ENCODE results near the gene TAS2R5. TPM values are rescaled to one million over a fixed set of nuclear protein-coding genes. Genes with fewer than 3 reads are reported as not detected.

Gene TAS2R5
- total and polyA plus RNA-seq, 2 of the 4 experiments (the other 2 are of a cell fraction): 0.32 to 0.36 TPM

DNA sequence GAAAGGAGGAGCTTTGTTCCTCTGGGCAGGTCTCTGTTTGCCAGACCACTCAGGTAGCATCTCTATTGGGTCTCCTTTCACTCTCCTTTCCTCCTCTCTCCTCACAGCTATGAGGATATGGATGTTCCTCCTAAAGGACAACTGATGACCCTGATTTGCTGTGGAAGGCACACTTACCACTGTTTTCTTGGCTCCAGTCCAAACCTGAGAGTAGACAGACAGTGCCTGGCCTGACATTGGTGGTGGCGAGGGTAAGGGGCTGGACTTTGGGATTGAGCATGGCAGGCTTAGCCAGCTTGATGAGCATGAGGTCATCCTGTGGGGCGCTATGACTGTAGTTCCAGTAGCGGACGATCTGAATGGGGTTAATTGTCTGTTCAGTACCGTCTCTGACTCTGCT, 47.7 kb downstream of the TAS2R5 start:
- Histone ChIP-seq H3K9ac (ENCODE audit: low read depth, low read length) (no peak overlapping the region), H2AK9ac (replicated peaks; ENCODE audit: low read depth, low read length, poor library complexity) (no peak overlapping the region), H3K14ac (replicated peaks; ENCODE audit: low read depth, low read length) (no peak overlapping the region), H3K4me1 (ENCODE audit: control insufficient read depth, insufficient read depth, low read length) (no peaks in the 10 kb centered on the region), H3K27ac (ENCODE audit: insufficient read depth, low read length) (no peak overlapping the region), H3K4me2 (ENCODE audit: low read depth, low read length) (no peak overlapping the region), H2AFZ (replicated peaks; ENCODE audit: low read length, poor library complexity) (no peak overlapping the region), H3K23ac (ENCODE audit: low read depth, low read length) (no peak overlapping the region), H2BK5ac (ENCODE audit: low read depth, low read length, poor library complexity, severe bottlenecking) (no peak overlapping the region), H4K20me1 (ENCODE audit: insufficient read depth, low read length) (no peaks in the 10 kb centered on the region), H3K4ac (ENCODE audit: low read depth, low read length) (no peak overlapping the region), H4K5ac (ENCODE audit: low read depth, low read length) (no peak overlapping the region), H3K56ac (ENCODE audit: extremely low read depth, insufficient read depth, low read length) (no peak overlapping the region), H3K9me3 (ENCODE audit: control insufficient read depth, insufficient read depth, low read length) (peaks cover 12% of the 10 kb centered on the region), H3K36me3 (ENCODE audit: control insufficient read depth, insufficient read depth, low read length) (no peaks in the 10 kb centered on the region), H3K9me1 (ENCODE audit: insufficient read depth, low read length) (no peaks in the 10 kb centered on the region), H2BK120ac (ENCODE audit: low read depth, low read length) (no peak overlapping the region), H4K8ac (ENCODE audit: low read depth in 2 of 2, low read length in 2 of 2) (no peak overlapping the region), H3K18ac (ENCODE audit: low read depth, low read length) (no peak overlapping the region), H2BK15ac (ENCODE audit: low read depth, low read length) (no peak overlapping the region), H2AK5ac (ENCODE audit: low read depth, low read length) (no peak overlapping the region), H3K27me3 (ENCODE audit: control insufficient read depth, insufficient read depth, low read length) (no peaks in the 10 kb centered on the region), H4K91ac (ENCODE audit: insufficient read depth, low read depth, low read length) (no peak overlapping the region), H3K79me1 (ENCODE audit: low read depth in 1 of 2, low read length in 2 of 2) (no peaks in the 10 kb centered on the region), H2BK20ac (ENCODE audit: low read depth, low read length) (no peak overlapping the region), H3K4me3 (ENCODE audit: insufficient read depth, low read depth, low read length) (no peak overlapping the region)
- DNase-seq (no peak), ATAC-seq (ENCODE audit: low read depth) (no peak)
- no TSS peak for BruUV-seq (replicated peaks)
- in situ Hi-C loops (cut with MboI; ENCODE audit: low sequenced_read_pairs): no loop called here
- dilution Hi-C loops (cut with HindIII; ENCODE audit: low sequenced_read_pairs, unreplicated experiment): no loop called here
- intact Hi-C loops (cut with micrococcal nuclease): no loop called here
- no CpG with 5 or more reads among the region's 5 CpGs for whole genome bisulfite sequencing, 2 experiments (ENCODE audit: extremely low coverage in 2 of 2, insufficient read length in 1 of 2)
- no peak for TF ChIP-seq RCOR1 (IDR thresholded peaks at IDR 0.05; ENCODE audit: insufficient replicate concordance, low read length)
- TF ChIP-seq, protein P1, sequence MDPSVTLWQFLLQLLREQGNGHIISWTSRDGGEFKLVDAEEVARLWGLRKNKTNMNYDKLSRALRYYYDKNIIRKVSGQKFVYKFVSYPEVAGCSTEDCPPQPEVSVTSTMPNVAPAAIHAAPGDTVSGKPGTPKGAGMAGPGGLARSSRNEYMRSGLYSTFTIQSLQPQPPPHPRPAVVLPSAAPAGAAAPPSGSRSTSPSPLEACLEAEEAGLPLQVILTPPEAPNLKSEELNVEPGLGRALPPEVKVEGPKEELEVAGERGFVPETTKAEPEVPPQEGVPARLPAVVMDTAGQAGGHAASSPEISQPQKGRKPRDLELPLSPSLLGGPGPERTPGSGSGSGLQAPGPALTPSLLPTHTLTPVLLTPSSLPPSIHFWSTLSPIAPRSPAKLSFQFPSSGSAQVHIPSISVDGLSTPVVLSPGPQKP (IDR thresholded peaks at IDR 0.05; ENCODE audit: borderline replicate concordance, low read depth, low read length): no peak
- ChIA-PET POLR2A (ENCODE audit: unreplicated experiment) (no interaction called here), CTCF (no interaction called here)

All from IMR-90 (cell line).